HUDEP-2 (cell line): ENCODE results near the gene ATP6V0D1.
"Not testable (repeated sequence)": the region's sequence is repeated elsewhere in the genome, so short reads cannot be mapped to it uniquely, and the experiment has no call there.

Source experiments
- DNase-seq, 76 experiments: peaks; one replicate each; lab custom pipeline; 2025; ENCODE audit not compliant: unreplicated experiment in 76 of 76; lab: John Stamatoyannopoulos, UW

Gene ATP6V0D1

DNA sequence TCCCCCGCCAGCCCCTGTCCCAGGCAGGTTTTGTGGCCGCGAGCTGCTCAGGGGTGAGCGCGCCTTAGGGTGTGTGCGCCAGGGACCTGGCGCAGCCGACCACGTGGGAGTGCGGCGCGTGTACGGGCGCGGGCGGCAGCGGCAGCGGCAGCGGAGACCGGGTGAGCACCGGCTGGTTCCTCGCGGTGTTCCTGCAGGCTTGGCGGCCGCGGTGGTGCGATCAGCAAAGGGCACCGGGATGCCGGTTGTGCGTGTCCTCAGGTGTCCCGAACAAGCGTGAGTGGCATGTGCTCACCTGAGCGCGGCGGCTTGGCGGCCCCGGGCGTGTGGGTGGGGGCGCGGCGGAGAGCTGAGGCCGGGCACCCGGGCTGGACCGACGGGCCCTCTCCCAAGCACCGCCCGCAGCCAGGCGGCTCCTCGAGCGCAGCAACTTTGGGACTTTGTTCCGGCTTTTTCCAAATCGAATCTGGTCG, 50.4 kb downstream of the ATP6V0D1 start:
- peak in 14 of 76 experiments; percentile 8 to 53 (median 26) for DNase-seq

DNA sequence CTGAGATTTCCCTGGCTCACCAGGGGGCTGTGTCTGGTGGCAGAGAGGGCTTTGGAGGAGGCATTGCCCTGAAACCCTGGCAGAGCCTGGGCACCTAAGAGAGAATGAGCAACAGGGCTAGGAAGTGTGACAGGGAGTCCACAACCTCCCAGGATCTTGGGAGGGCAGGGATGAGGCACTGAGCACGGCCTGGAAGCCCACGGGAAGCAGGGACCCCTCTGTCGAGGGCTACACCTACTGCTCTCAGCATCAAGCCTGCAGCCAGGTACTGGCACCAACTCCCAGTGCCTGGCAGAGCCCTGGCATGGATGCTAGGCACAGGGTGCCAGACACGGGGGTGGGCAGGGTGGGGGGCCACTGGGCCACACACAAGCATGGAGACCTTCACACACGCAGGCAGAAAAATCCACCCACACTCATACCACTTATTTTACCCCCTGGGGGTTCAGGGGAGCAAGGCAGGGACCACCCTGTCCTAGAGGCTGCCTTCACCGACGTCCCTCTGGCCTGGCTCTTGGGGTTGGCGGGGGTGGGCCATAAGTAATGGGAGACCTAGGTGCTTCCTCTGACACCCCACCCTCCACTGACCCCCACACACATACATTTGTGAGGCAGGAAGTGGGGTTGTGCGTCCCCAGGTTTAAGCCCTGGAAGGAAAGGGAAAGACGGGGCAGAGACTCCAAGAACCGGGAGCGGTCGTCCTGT, 51.0 kb downstream of the ATP6V0D1 start:
- DNase-seq = no peak

DNA sequence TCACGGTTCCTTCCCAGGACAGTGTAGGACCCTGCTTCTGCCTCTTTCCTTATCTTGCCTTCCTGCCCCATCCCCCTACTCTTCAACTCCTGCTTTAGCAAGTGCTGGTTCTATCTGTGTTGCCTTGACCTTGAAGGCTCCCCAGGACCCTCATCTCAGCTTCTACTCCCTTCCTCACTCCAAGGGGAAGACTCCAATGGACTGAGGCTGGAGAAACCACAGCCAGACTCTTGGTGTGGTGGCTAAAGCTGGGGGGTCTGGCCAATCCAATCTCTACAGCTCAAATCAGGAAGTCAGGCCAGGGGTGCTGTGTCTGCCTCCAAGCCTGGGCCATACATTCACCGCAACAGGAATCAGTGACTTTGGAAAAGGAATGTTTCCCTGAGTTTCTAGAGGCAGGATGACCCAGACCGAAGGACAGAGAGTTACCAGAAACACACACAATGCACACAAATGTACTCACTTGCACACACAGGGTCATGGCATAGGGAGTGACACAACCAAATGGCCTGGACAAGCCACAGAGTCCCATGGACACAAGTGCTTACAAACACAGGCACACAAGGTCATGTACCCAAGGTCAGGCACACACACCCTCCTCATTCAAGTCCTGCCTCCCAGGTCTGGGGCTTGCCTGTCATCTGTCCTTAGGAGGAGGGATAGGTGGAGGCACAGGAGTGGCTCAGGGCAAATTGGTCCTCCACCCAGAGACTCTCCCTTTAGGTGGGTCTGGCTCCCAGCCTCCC, 51.7 kb downstream of the ATP6V0D1 start:
- DNase-seq = peak in 2 of 76 experiments; percentile 6 to 18

DNA sequence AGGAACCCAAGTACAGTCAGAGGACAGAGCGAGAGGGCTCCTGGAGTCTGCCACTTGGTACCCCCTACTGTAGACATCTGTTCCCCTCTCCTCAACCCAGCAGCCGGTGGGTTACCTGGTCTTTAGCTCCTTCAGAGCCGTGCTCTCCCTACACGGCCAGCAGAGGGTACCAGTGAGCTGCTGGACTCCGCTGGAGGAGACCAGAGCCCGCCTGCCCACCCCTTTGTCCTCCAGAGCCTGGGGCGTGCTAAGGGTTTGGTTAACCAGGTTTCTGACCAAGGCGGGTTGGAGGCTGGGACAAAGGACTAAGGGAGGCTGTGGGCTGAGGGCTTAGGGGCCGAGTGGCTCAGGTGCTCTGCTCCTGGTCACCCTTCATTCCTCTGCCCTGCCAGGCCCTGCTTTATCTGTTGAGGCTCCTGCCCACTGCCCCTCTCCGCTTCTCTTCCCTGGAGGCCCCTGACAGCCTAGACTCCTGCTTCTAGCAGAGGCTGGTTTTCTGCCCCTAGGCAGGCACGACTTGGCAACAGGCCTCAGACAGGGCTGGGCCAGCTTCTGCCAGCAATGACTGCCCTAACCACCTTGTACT, 52.7 kb downstream of the ATP6V0D1 start:
- DNase-seq = peak in 57 of 76 experiments; percentile 9 to 71 (median 47)

DNA sequence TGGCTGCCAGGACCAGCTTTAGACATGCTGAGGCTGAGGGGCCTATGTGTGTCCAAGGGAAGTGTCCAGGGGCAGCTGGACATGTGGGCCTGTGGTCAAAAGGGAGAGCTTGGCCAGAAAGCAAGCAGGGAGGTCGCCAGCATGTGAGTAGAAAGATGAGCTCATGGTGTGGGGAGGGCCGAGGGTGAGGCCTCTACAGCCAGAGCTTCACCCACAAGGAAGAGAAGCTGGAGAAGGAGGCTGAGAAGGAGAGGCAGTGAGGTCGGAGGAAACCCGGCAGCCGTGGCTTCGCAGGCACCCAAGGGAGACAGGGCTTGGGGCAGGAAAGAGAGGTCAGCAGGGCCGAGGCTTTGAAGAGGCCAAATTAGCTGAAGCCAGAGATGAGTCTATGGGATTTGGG, 54.0 kb downstream of the ATP6V0D1 start:
- DNase-seq = no peak

DNA sequence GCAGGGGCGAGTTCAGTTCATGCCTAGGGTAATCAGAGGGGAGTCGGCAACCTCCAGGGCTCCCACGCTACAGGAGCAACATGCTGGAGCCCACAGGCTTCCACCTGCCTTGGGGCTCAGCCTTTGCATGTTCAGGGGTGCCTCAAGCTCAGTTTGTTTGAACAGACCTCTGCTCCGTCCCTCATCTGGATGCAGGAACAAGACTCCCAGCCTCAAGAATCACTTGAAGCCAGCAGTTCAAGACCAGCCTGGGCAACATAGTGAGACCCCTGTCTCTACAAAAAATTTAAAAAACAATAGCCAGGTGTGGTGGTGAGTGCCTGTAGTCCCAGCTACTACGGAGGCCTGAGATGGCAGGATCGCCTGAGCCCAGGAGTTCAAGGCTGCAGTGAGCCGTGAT, 54.9 kb downstream of the ATP6V0D1 start:
- DNase-seq = no peak

DNA sequence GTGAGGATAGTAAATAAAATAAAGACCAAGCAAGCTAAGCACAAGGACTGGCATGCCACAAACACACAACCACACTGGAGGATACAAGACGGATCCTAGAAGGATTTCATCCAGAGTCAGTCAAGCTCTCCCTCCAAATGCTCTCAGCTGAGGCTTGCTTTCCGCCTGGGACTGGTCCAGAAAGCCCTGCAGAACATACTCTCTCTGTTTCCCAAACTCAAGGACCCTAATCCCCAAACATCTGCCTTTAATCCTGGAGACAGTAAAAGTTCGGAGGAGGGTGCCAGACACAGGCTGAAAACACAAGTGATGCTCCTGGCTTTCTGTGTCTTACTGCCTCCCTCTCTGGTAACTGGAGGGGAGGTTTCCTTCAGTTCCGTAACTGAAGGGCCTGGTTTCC, 55.4 kb downstream of the ATP6V0D1 start:
- no peak for DNase-seq

DNA sequence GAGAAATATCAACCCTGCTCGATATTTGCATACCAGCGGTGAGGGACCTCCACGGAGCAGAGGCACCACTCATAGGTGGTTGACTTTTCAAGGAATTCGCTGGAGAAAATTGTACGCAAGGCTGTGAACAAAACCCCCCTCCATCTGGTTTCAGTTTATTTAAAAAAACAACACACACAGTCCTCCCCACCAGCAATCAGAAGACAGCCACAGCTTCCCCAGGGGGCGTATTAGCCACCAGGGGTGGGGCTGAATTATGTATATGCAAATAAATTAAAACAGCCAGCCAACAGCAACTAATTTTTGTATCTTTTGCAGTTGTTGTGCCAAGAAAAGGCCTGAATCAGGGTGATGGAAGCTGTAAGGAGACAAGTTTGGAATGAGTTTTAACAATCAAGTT, 55.9 kb downstream of the ATP6V0D1 start:
- no peak for DNase-seq

DNA sequence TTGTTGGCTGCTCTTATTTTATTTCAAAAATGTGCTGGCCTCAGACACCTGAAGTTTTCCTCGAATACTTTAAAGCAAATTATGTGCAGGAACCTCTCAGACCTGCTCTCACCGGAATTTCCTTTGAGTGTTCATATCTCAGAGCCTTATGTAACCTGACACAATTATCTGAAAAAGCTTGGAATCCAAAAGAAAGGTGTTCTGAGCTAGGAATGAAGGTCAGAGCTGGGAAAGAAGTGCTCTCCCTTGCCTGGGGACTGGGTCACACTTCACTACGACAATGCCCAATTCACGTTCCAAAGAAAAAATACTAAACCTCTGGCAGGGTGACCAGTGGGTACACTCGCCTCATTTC, 56.7 kb downstream of the ATP6V0D1 start:
- no peak for DNase-seq

DNA sequence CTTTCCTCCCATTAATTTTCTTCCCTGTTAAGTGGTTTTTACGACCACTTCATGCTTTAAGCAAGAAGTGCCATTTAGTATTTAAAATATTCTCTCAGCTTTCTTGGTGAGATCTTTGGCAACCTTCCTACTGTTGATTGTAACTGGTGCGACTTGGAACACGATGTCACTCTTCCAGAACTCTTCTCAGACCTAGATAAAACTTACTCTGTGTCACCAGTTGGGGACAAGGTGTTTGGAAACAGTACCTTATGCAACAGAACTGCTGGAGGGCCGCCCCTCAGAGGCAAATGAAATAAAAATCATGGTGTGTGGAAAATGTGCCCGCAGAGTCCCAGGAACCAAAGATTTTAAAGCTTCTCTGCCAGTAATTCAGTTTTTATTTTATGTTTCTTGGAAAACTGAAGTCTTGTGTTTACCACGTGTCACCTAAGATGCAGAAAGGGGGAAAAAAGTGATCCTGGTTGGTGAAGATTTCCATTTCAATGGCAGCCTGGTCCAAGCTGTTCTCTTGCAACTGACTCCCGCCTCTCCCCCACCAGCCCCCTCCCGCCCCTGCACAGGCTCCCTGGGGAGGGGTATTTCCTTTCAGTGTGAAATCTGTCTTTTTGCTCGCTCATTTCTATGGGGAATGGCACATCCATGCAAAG, 57.2 kb downstream of the ATP6V0D1 start:
- DNase-seq = peak in 10 of 76 experiments; percentile 12 to 37 (median 23)

DNA sequence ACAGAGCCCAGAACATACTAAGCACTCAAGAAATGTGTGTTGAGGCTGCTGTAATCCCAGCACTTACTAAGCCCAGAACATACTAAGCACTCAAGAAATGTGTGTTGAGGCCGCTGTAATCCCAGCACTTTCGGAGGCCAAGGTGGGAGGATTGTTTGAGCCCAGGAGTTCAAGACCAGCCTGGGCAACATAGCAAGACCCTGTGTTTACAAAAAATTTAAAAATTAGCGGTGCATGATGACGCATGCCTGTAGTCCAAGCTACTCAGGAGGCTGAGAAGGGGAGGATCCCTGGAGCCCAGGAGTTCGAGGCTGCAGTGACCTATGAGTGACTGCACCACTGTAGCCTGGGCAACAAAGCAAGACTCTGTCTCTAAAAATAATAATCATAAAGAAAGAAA, 57.9 kb downstream of the ATP6V0D1 start:
- DNase-seq = no peak

DNA sequence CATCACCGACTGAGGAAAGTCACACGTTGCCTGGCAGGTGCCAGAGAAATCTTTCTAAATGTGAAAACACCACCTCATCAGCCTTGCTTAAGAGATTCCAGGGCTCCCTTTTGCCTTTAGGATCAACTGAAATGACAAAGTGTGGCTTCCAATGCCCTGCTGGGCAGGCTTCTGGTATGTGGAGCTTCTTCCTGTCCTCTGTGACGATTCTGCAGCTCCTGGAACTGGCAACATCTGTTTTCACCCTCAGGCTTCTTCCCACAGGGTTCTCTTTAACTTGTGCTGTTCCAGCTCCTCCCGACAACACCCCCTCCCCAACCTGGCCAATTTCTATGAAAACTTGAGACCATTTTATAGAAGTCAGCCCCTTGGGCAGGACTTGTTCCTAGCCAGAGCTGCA, 59.9 kb downstream of the ATP6V0D1 start:
- no peak for DNase-seq

DNA sequence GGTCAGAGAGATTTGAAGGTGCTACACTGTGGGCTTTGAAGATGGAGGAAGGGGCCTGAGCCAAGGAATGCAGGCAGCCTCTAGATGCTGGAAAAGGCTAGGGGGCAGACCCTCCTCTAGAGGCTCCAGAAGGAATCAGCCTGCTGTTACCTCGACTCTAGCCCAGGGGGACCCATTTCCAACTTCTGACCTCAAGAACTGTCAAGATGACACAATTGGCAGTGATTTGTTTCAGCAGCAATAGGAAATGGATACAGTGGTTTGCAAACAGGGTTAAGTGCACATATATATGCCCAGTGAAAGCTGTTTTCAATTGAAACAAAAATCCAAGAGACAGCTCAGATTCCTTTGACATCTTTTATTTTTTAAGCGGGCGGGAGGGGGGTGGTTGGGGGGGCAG, 61.0 kb downstream of the ATP6V0D1 start:
- no peak for DNase-seq

DNA sequence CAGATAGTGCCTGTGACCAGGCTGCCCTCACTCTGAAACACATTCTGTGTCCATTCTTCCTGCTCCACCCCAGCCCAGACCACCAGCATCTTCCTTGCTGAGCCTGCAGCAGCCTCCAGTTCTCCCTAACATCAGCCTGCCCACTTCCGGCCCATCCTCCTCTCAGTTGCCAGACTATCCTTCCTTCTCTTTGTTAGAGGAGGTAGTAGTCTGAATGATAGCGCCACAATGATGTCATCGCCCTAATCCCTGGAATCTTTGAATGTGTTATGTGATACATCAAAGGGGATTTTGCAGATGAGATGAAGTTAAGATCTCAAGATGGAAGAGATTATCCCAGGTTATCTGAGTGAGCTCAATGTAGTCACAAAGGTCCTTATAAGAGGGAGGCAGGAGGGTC, 61.5 kb downstream of the ATP6V0D1 start:
- DNase-seq = no peak

DNA sequence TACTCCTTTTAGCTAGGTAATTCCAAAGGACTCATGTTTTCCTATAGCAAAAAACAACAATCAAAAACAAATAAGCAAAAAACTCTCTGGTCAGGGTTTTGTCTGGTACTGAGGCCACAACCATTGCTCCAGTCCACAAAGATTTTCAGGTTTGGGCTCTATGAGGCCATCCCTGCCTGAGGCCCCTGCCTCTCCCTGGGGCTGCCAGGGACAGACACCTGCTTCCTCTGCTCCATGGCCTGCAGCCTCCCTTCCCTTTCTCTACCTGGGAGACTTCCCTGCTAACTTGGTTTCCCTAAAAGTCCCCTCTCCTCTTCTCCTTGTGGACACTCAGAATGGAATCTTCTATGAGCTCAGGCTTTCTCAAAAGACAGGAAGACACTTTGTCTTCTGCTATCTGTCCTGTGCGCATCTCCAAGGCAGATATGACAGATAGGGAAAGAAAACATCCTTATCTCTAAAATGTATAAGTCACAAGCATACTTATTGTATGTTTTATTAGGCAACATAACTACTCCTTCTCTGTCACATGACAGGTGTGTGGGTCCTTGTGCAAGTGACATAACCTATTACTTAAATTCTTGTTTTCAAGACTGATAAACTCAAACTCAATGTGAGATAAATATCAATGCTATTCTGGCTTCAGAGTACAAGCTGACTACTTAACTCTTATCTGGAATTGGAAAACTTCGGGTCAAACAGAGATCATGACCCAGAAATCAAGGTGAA, 63.5 kb downstream of the ATP6V0D1 start:
- no peak for DNase-seq

DNA sequence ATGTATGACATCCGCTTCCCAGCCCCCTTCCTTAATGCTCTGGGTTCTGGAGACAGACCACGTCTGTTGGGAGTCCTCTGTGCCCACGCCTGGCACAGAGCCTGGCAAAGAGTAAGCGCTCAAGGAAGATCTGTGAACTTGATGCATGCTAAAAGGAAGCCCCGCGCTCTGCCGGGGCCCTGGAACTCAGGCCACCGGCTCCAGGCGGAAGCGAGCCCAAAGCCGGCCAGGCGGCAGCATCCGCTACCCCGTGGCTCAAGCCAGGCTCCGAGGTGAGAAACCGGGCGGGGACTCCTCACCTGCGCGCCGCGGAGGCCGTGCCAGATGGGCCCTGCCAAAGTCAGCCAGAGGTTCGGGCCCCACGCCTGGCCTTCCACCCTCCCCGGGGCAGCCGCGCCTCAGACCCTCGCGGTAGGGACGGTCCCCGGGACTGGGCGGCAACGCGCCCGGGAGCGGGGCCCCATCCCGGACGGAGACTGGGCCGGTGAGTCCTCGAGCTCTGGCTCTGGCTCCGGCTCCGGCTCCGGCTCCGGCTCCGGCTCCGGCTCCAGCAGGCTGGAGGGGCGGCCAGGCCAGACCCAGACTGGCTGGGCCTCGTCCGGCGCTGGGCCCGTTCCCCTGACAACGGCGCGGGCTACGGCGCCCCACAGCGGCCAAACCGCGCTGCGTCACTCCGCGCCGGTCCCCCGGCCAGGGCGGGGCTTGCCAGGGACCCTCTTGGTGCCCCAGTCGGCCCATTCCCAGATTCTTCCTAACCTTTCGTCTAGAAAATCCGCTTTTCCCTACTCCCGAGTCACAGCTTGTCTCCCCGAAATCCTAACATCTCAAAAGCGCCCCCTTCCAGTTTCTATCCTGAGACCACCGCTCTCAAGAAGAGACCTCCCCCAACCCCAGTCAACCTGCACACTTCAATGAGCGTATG, 64.8 kb downstream of the ATP6V0D1 start, which contains the start of gene ZDHHC1:
ZDHHC1 (minus strand) TSS at position 606 of the 922 bp plus-strand sequence. CDS start 8,702 bp downstream, outside the sequence.
- DNase-seq = peak in 2 of 76 experiments; percentile 10 to 21

DNA sequence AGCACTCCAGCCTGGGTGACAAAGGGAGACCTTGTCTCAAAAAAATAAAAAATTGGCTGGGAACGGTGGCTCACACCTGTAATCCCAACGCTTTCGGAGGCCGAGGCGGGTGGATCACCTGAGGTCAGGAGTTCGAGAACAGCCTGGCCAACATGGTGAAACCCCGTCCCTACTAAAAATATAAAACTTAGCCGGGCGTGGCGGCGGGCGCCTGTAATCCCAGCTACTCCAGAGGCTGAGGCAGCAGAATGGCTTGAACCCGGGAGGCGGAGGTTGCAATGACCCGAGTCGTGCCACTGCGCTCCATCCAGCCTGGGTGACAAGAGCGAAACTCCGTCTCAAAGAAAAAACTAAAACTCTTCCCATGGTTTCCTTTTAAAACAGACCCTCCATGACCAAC, 65.5 kb downstream of the ATP6V0D1 start:
- not testable (repeated sequence) for DNase-seq

DNA sequence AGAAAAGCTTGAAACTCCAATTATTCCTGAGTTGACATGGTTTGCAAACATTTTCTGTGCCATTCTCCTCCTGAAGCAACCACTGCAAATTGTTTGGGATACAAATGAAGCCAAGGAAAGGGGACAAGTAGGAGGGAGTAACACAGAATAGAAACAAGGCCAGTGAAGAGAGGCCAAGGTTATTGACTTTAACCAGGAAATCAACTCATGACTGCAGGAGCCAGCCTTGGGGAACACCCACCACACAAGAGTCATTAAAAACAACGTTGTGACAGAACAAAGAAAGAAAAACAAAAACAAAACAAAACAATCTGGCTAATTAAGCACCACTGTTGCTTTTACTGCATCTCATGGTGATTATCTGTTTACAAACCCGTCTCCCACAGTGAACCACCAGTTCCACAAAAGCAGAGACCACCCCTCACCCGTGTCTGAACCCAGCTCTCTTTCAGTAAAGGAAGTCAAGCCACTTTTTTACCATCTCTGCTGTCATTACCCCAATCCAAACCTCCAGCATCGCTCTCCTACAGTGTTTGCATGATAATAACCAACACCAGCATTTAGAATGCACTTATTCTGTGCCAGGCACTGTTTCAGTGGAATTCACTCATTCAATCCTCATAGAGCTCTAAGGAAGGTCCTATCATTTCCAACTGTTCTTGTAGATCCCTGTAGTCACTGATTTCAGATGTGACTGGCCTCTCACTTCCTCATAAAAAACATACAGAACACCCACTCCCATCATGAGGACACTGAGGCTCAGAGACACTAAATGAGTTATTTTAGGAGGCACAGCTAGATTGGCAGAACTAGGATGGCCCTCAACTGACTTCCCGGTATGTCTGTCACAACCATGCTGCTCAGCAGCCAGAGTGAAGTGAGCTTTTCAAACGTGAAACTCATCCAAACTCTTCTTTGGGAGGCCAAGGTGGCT, 66.7 kb downstream of the ATP6V0D1 start:
- DNase-seq = no peak
